ENCODE results near the gene C10orf53.

Gene C10orf53

DNA sequence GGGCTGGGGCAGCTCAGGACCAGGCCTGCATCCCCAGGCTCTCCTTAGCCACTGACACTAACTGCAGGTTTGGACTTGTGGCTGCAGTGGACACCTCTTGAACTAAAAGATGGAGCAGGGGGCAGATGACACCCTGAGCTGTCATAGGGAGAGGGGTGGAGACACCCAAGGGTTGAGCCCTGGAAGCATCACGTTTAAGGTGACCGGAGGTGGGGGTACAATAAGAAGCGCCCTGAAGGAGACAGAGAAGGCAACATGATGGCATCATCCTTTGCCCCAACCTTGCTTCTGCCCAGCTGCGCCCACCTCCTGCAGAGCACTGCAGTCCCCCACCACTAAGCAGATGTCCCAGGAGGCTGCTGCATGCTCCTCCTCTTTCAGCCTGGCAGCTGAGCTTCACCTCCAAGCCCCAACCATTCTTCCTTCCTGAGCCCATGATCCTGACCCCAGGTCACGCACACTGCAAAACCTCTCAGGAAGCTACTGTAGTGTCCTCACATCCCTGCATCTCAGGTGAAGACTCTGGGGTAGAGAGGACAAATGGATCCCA, 57.2 kb downstream of the C10orf53 start:
- no peak for TF ChIP-seq CTCF (conservative IDR thresholded peaks at IDR 0.05; ENCODE audit: low read depth, low read length)
- Histone ChIP-seq H3K4me2 (no peak overlapping the region), H3K27me3 (ENCODE audit: insufficient read depth, low read depth) (no peaks in the 10 kb centered on the region)

GRCh38 chr10:49737474-49738201, 58.2 kb downstream of the C10orf53 start:
- Histone ChIP-seq H3K27ac (no peak overlapping the region), H3K4me2 (no peak overlapping the region), H3K27me3 (ENCODE audit: insufficient read depth, low read depth) (no peaks in the 10 kb centered on the region), H3K9ac (no peak overlapping the region), H3K4me3 (IDR thresholded peaks at IDR 0.05; ENCODE audit: insufficient read depth, low read depth, low read length) (no peak overlapping the region), H2AFZ (ENCODE audit: low read depth) (no peak overlapping the region), H3K79me2 (ENCODE audit: insufficient read depth, low read depth) (no peaks in the 10 kb centered on the region), H3K36me3 (ENCODE audit: insufficient read depth) (no peaks in the 10 kb centered on the region), H4K20me1 (ENCODE audit: insufficient read depth) (no peaks in the 10 kb centered on the region), H3K4me1 (ENCODE audit: low read depth, poor library complexity, severe bottlenecking) (no peaks in the 10 kb centered on the region)
- TF ChIP-seq CTCF (conservative IDR thresholded peaks at IDR 0.05; ENCODE audit: low read depth, low read length): no peak

More for the DNA sequence above, 57.2 kb downstream of the C10orf53 start:
- no peaks in the 10 kb centered on the region for H3K36me3 ChIP-seq (ENCODE audit: insufficient read depth)
- H3K27ac ChIP-seq: no peak overlapping the region
- H4K20me1 ChIP-seq (ENCODE audit: insufficient read depth): no peaks in the 10 kb centered on the region
- H2AFZ ChIP-seq (ENCODE audit: low read depth): no peak overlapping the region
- H3K79me2 ChIP-seq (ENCODE audit: insufficient read depth, low read depth): no peaks in the 10 kb centered on the region
- H3K9ac ChIP-seq: no peak overlapping the region
- H3K4me3 ChIP-seq (IDR thresholded peaks at IDR 0.05; ENCODE audit: insufficient read depth, low read depth, low read length): no peak overlapping the region
- no peaks in the 10 kb centered on the region for H3K4me1 ChIP-seq (ENCODE audit: low read depth, poor library complexity, severe bottlenecking)

DNA sequence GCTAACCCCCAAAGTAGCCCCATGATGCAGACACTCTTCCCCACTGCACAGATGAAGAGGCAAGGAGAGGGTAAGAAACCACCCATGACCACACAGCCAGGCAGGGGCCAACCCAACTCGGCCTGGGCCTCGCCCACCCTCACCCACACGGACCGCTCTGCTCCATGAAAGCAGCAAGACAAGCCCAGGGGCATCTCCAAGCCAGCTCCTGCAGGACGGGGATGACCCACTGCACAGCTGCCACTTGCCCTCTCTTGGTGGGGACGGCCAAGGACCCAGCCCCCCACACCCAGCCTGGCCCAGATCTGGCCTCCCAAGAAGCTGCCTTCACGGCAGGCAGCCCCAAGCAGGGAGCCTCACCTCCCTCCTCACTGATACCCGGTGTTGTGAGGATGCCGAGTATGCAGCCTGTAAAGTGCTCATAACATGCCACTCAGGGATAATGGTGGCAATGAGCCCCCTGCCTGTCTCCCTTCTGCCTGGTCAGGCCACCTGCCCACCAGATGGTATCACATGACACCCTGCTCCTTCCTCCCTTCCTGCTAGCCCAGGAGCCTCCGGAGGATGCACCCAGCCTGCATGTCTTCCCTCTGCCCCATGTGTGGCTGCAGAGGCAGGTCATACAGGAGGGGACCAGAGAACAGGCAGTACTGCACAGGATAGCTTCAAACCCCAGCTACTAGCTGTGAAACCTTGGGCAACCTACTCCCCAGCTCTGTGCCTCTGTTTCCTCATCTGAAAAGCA, 59.3 kb downstream of the C10orf53 start:
- H3K27me3 ChIP-seq (ENCODE audit: insufficient read depth, low read depth): no peaks in the 10 kb centered on the region
- H3K27ac ChIP-seq: no peak overlapping the region
- no peaks in the 10 kb centered on the region for H4K20me1 ChIP-seq (ENCODE audit: insufficient read depth)
- H3K4me3 ChIP-seq (IDR thresholded peaks at IDR 0.05; ENCODE audit: insufficient read depth, low read depth, low read length): no peak overlapping the region
- H3K4me2 ChIP-seq: no peak overlapping the region
- no peak overlapping the region for H2AFZ ChIP-seq (ENCODE audit: low read depth)
- no peaks in the 10 kb centered on the region for H3K36me3 ChIP-seq (ENCODE audit: insufficient read depth)
- no peak for TF ChIP-seq CTCF (conservative IDR thresholded peaks at IDR 0.05; ENCODE audit: low read depth, low read length)
- no peaks in the 10 kb centered on the region for H3K79me2 ChIP-seq (ENCODE audit: insufficient read depth, low read depth)
- H3K4me1 ChIP-seq (ENCODE audit: low read depth, poor library complexity, severe bottlenecking): no peaks in the 10 kb centered on the region
- no peak overlapping the region for H3K9ac ChIP-seq

- no peak overlapping the region for H3K4me2 ChIP-seq
- H4K20me1 ChIP-seq (ENCODE audit: insufficient read depth): no peaks in the 10 kb centered on the region
- no peak overlapping the region for H3K9ac ChIP-seq
- no peak for TF ChIP-seq CTCF (conservative IDR thresholded peaks at IDR 0.05; ENCODE audit: low read depth, low read length)
- H3K27me3 ChIP-seq (ENCODE audit: insufficient read depth, low read depth): no peaks in the 10 kb centered on the region
- H3K79me2 ChIP-seq (ENCODE audit: insufficient read depth, low read depth): no peaks in the 10 kb centered on the region
- no peak overlapping the region for H2AFZ ChIP-seq (ENCODE audit: low read depth)
- no peak overlapping the region for H3K4me3 ChIP-seq (IDR thresholded peaks at IDR 0.05; ENCODE audit: insufficient read depth, low read depth, low read length)
- no peaks in the 10 kb centered on the region for H3K36me3 ChIP-seq (ENCODE audit: insufficient read depth)
- no peaks in the 10 kb centered on the region for H3K4me1 ChIP-seq (ENCODE audit: low read depth, poor library complexity, severe bottlenecking)
- no peak overlapping the region for H3K27ac ChIP-seq
Observed at GRCh38 chr10:49739426-49739825, 60.0 kb downstream of the C10orf53 start.

All from KMS-11 (cell line).